Measurements from ENCODE around the gene STAC3. TPM values are rescaled to one million over a fixed set of nuclear protein-coding genes. Genes with fewer than 3 reads are reported as not detected.
"Not testable (repeated sequence)": the region's sequence is repeated elsewhere in the genome, so short reads cannot be mapped to it uniquely, and the experiment has no call there.

The STAC3 gene
- total RNA-seq, 1 experiment from 2014 or later = 2.5 TPM

DNA sequence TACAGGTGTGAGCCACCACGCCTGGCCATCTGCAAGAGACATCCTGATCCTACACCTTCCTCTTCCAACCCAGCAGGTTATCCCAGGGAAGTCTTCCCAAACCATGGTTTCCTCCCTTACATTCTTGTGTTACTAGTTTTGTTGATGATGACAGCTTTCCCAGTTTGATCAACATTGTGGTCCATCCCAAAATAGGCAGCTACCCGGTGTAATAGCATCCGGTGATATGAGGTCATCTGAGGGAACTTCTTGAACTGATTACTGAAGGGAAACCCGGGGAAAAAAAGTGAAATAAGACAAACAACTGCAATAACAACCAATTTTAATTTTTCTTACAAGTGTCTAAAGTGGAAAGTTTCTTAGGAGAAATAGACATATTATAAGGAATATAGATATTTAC lies 45.3 kb upstream of the STAC3 start:
- Histone ChIP-seq H3K9ac (ENCODE audit: low read length) (no peak overlapping the region), H2AFZ (ENCODE audit: low read depth, low read length, poor library complexity, severe bottlenecking) (no peak overlapping the region), H3K4me2 (ENCODE audit: low read length) (no peak overlapping the region), H3K27ac (ENCODE audit: low read depth, low read length) (no peak overlapping the region), H3K9me2 (ENCODE audit: insufficient read depth) (no peaks in the 10 kb centered on the region), H4K20me1 (ENCODE audit: insufficient read depth) (no peaks in the 10 kb centered on the region), H3K36me3 (ENCODE audit: control insufficient read depth in 1 of 2, insufficient read depth in 2 of 2, low read length in 2 of 2) (peaks cover 0 to 2% of the 10 kb centered on the region in 2 experiments; a peak in 1 of 4 replicates), H3K27me3 (ENCODE audit: insufficient read depth, low read length) (no peaks in the 10 kb centered on the region), H3K4me1 (ENCODE audit: control insufficient read depth in 1 of 2, insufficient read depth in 2 of 2, low read length in 2 of 2) (peaks cover 14 to 15% of the 10 kb centered on the region in 2 experiments), H3K4me3 (replicated peaks in 1 of 2; ENCODE audit: low read depth in 1 of 2, low read length in 2 of 2) (no peak overlapping the region), H3K9me3 (ENCODE audit: control insufficient read depth in 1 of 2, insufficient read depth in 1 of 2, low read depth in 1 of 2, low read length in 2 of 2) (no peaks in the 10 kb centered on the region), H3K79me2 (ENCODE audit: insufficient read depth, low read length) (no peaks in the 10 kb centered on the region)
- intact Hi-C loops (cut with micrococcal nuclease) = no loop called here
- ChIA-PET CTCF (interaction anchor here (0.7 kb wide), 1 partner anchor 12 kb away, joined by 3 read pairs; no protein-coding TSS in a partner anchor), POLR2A (no interaction called here), RAD21 (ENCODE audit: low non-redundant PET in 1 of 2, low total read pairs in 2 of 2, uncharacterized antibody in 2 of 2, unreplicated experiment in 2 of 2) (no interaction called here)
- BruUV-seq (replicated peaks) = no TSS peak
- TF ChIP-seq ELF1 (IDR thresholded peaks at IDR 0.05; ENCODE audit: borderline replicate concordance, low read depth) = no peak
- no peak for TF ChIP-seq EZH2 (IDR thresholded peaks at IDR 0.05)
- no peak for TF ChIP-seq POLR2A (IDR thresholded peaks at IDR 0.05; ENCODE audit: borderline replicate concordance, extremely low read depth, insufficient read depth, insufficient read length)
- TF ChIP-seq SIN3A (IDR thresholded peaks at IDR 0.05; ENCODE audit: low read depth) = no peak
- TF ChIP-seq ZNF274 (IDR thresholded peaks at IDR 0.05; ENCODE audit: low read depth, low read length) = no peak
- no peak for TF ChIP-seq CBX3 (IDR thresholded peaks at IDR 0.05; ENCODE audit: low read depth)
- TF ChIP-seq, protein P1, sequence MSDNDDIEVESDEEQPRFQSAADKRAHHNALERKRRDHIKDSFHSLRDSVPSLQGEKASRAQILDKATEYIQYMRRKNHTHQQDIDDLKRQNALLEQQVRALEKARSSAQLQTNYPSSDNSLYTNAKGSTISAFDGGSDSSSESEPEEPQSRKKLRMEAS (IDR thresholded peaks at IDR 0.05) = no peak
- ATAC-seq (no peak), DNase-seq (ENCODE audit: low read depth, low spot score) (no peak)

DNA sequence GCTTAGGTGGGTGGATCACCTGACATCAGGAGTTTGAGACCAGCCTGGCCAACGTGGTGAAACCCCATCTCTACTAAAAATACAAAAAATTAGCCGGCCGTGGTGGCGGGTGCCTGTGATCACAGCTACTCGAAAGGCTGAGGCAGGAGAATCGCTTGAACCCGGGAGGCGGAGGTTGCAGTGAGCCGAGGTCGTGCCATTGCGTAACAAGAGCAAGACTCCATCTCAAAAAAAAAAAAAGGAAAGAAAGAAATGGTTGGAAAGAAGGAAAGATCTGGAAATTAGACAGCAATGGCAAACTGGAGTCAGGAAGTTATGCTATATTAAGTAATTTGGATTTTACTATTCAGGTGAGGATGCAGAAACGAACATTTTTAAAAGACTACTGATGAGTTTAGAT lies 31.1 kb upstream of the STAC3 start:
- H3K79me2 ChIP-seq (ENCODE audit: insufficient read depth, low read length); H3K4me2 ChIP-seq (ENCODE audit: low read length); POLR2A ChIA-PET; H3K9ac ChIP-seq (ENCODE audit: low read length); H2AFZ ChIP-seq (ENCODE audit: low read depth, low read length, poor library complexity, severe bottlenecking); H3K9me3 ChIP-seq (ENCODE audit: control insufficient read depth in 1 of 2, insufficient read depth in 1 of 2, low read depth in 1 of 2, low read length in 2 of 2); H3K27ac ChIP-seq (ENCODE audit: low read depth, low read length); intact Hi-C loops (cut with micrococcal nuclease); H4K20me1 ChIP-seq (ENCODE audit: insufficient read depth); BruUV-seq (replicated peaks); H3K9me2 ChIP-seq (ENCODE audit: insufficient read depth); H3K27me3 ChIP-seq (ENCODE audit: insufficient read depth, low read length); H3K36me3 ChIP-seq (ENCODE audit: control insufficient read depth in 1 of 2, insufficient read depth in 2 of 2, low read length in 2 of 2); RAD21 ChIA-PET (ENCODE audit: low non-redundant PET in 1 of 2, low total read pairs in 2 of 2, uncharacterized antibody in 2 of 2, unreplicated experiment in 2 of 2); ATAC-seq; DNase-seq (ENCODE audit: low read depth, low spot score); H3K4me3 ChIP-seq (replicated peaks in 1 of 2; ENCODE audit: low read depth in 1 of 2, low read length in 2 of 2): not testable (repeated sequence)
- CTCF ChIA-PET = interaction anchor here (1.7 kb wide), 1 partner anchor 171 kb away, joined by 7 read pairs; no protein-coding TSS in a partner anchor
- peaks cover 20 to 46% of the 10 kb centered on the region in 2 experiments for H3K4me1 ChIP-seq (ENCODE audit: control insufficient read depth in 1 of 2, insufficient read depth in 2 of 2, low read length in 2 of 2)
